Activated CD8-positive, alpha-beta T cell treated with anti-CD3 and anti-CD28 coated beads for 36 hours (primary cell): ENCODE measurements around the gene ANGEL1. TPM values are rescaled to one million over a fixed set of nuclear protein-coding genes. Genes with fewer than 3 reads are reported as not detected.
A peak's percentile ranks its signal among the peaks of the same experiment; 100 is the strongest.

ENCODE experiments used
- ATAC-seq: fragments of 200-7000 bp; cut with Tn5 transposase; one replicate; pipeline ENCODE4 v1.10.0; 2021; ENCODE audit warnings: mild to moderate bottlenecking, moderate library complexity
- CTCF ChIA-PET: fragments of 350-600 bp; sonication (Branson Sonifier 250); formaldehyde crosslinking; loops from one replicate; lab custom pipeline; 2021; ENCODE audit warnings: antibody characterized with exemption; lab: Charles Lee
- POLR2A ChIA-PET: fragments of 350-600 bp; sonication (Branson Sonifier 250); formaldehyde crosslinking; loops from one replicate; lab custom pipeline; 2021; ENCODE audit warnings: antibody characterized with exemption; lab: Charles Lee
- DNase-seq: peaks from one replicate; pipeline ENCODE4 v3.0.0-alpha.2; 2020
- H3K27ac Mint-ChIP-seq: one replicate; pipeline ENCODE4 v1.8.0; 2021; ENCODE audit warnings: mild to moderate bottlenecking, mixed read lengths
- H3K27me3 Mint-ChIP-seq: one replicate; pipeline ENCODE4 v1.8.0; 2021; ENCODE audit warnings: mixed read lengths
- H3K36me3 Mint-ChIP-seq: one replicate; pipeline ENCODE4 v1.8.0; 2021; ENCODE audit warnings: low read depth, mixed read lengths
- H3K4me1 Mint-ChIP-seq: one replicate; pipeline ENCODE4 v1.8.0; 2021; ENCODE audit warnings: low read depth, mixed read lengths
- H3K4me3 Mint-ChIP-seq: one replicate; pipeline ENCODE4 v1.8.0; 2021; ENCODE audit warnings: mild to moderate bottlenecking, moderate library complexity, mixed read lengths
- H3K9me3 Mint-ChIP-seq: one replicate; pipeline ENCODE4 v1.8.0; 2021; ENCODE audit warnings: mixed read lengths
- CTCF ChIP-seq: fragments of 200-600 bp; IDR thresholded peaks from one replicate; pipeline ENCODE4 v1.8.0; 2022; ENCODE audit warnings: antibody characterized with exemption, mild to moderate bottlenecking
- intact Hi-C: fragments of 100-400 bp; cut with micrococcal nuclease; formaldehyde crosslinking; loops from one replicate; pipeline ENCODE4 v1.10.0; 2022
- total RNA-seq, 2 experiments: library from RNA; stranded (reverse); gene quantifications; one replicate each; pipeline ENCODE4 v1.2.3, GENCODE V29; 2021

ANGEL1 gene
- total RNA-seq, 2 experiments from 2014 or later = 16.5 to 21.5 TPM

DNA sequence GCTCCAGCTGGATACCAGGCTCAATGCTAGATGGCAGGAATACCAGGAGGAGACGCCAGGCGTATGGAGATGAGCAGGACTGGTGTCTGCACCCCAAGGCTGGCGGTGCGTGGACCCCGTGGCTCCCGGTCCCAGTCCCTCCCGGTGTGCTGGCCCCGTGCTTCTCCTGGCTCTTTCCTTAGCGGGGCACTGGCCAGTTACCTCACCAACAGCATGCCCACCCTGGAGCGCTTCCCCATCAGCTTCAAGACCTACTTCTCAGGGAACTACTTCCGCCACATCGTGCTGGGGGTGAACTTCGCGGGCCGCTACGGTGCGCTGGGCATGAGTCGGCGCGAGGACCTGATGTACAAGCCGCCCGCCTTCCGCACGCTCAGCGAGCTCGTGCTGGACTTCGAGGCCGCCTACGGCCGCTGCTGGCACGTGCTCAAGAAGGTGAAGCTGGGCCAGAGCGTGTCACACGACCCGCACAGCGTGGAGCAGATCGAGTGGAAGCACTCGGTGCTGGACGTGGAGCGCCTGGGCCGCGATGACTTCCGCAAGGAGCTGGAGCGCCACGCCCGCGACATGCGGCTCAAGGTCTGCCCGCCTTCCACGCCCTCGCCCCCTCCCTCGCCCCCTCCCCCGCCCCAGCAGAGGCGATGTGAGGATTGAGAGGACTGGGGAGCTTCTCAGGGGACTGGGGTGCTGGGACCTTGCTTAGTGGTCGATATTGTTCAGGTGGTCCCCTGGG is 36.8 kb downstream of the ANGEL1 start:
- no peak for TF ChIP-seq CTCF
- CTCF ChIA-PET = interaction anchor here (0.7 to 2.9 kb wide), 3 partner anchors 9 to 68 kb away, joined by 4 to 18 read pairs (median 4); no protein-coding TSS in a partner anchor
- POLR2A ChIA-PET = interaction anchor here (1.4 kb wide), 1 partner anchor 10 kb away, joined by 5 read pairs; no protein-coding TSS in a partner anchor

DNA sequence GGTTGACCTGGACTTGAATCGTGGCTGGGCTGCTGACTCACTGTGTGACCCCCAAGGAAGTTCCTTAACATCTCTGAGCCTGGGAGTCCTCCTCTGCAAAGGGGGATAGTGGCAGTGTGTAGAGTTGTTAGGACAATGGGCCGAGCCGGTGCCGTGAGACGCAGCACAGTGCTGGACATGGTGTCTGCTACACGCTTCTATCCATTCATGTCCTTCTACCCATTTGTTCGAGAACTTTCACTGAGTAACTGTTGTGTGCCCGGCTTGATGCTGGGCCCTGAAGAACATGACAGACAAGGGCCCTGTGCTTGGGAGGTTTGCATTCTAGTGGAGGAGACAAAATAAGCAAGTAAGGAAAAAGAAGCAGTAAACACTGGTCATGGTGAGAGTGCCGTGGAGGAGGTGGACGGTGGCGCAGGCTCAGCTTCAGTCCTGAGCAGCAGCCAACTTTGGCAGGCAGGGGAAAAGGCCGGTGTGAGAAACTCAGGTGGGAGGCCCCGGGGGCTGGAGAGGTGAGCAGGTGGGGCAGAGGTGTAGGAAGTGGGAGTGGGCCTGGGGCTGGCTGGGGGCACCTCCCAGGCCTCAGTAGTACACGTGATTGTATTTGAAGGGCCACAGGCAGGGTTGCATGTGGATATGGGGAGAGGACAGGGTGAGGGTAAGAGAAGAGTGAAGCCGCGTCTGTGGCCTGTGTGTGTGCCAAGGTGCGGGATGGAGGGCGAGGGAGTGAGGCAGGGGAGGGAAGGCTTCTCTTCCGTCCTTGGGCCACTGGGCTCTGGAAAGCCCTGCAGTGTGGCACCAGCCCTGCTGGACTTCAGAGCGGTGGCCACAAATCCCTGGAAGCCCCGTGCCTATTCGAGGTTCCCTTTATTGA is 37.6 kb downstream of the ANGEL1 start:
- Mint-ChIP-seq H3K27ac (no peak overlapping the region), H3K9me3 (no peaks in the 10 kb centered on the region), H3K4me1 (peaks cover 11% of the 10 kb centered on the region), H3K36me3 (no peaks in the 10 kb centered on the region), H3K4me3 (no peak overlapping the region), H3K27me3 (peaks cover 10% of the 10 kb centered on the region)
- no peak for ATAC-seq
- DNase-seq = no peak
- POLR2A ChIA-PET = no interaction called here
- no peak for TF ChIP-seq CTCF
- CTCF ChIA-PET = interaction anchor here (0.7 to 2.9 kb wide), 2 partner anchors 9 to 64 kb away, joined by 4 to 18 read pairs; no protein-coding TSS in a partner anchor
- intact Hi-C loops = no loop called here

More for the DNA sequence above, 36.8 kb downstream of the ANGEL1 start:
- DNase-seq (no peak), ATAC-seq (no peak)
- Mint-ChIP-seq H3K36me3 (peaks cover 1% of the 10 kb centered on the region), H3K27me3 (peaks cover 8% of the 10 kb centered on the region), H3K4me1 (peaks cover 11% of the 10 kb centered on the region), H3K27ac (no peak overlapping the region), H3K4me3 (no peak overlapping the region), H3K9me3 (no peaks in the 10 kb centered on the region)
- intact Hi-C loops = no loop called here

- intact Hi-C loops = no loop called here
- ChIA-PET POLR2A (no interaction called here), CTCF (interaction anchor here (8.6 kb wide), 1 partner anchor 10 kb away, joined by 51 read pairs; no protein-coding TSS in a partner anchor)
- Mint-ChIP-seq H3K4me3 (no peak overlapping the region), H3K4me1 (peaks cover 11% of the 10 kb centered on the region), H3K36me3 (no peaks in the 10 kb centered on the region), H3K27ac (no peak overlapping the region), H3K27me3 (peaks cover 11% of the 10 kb centered on the region), H3K9me3 (no peaks in the 10 kb centered on the region)
- no peak for TF ChIP-seq CTCF
- DNase-seq (no peak), ATAC-seq (no peak)
Measured at GRCh38 chr14:76773956-76774820, 38.5 kb downstream of the ANGEL1 start.

- no peaks in the 10 kb centered on the region for H3K9me3 Mint-ChIP-seq
- intact Hi-C loops = no loop called here
- no peak overlapping the region for H3K27ac Mint-ChIP-seq
- peaks cover 11% of the 10 kb centered on the region for H3K27me3 Mint-ChIP-seq
- H3K36me3 Mint-ChIP-seq = no peaks in the 10 kb centered on the region
- DNase-seq (peak; percentile 57), ATAC-seq (peak; percentile 78)
- ChIA-PET POLR2A (no interaction called here), CTCF (interaction anchor here (8.6 kb wide), 1 partner anchor 11 kb away, joined by 51 read pairs; no protein-coding TSS in a partner anchor)
- no peak overlapping the region for H3K4me3 Mint-ChIP-seq
- TF ChIP-seq CTCF = no peak
- H3K4me1 Mint-ChIP-seq = peaks cover 17% of the 10 kb centered on the region
Measured at GRCh38 chr14:76773188-76773885, 39.3 kb downstream of the ANGEL1 start.
